HG03469 (cell line): ENCODE data around the gene FXYD3.
"Not testable (repeated sequence)": the region's sequence is repeated elsewhere in the genome, so short reads cannot be mapped to it uniquely, and the experiment has no call there.

Experiments
- ATAC-seq: cut with Tn5 transposase; IDR thresholded peaks from one replicate; pipeline ENCODE4 v1.9.1; 2021; ENCODE audit warnings: mild to moderate bottlenecking, moderate library complexity, moderate number of reproducible peaks; ENCODE audit not compliant: unreplicated experiment

The FXYD3 gene

GRCh38 chr19:35085947-35086346 lies 29.7 kb upstream of the FXYD3 start:
- no peak for ATAC-seq

DNA sequence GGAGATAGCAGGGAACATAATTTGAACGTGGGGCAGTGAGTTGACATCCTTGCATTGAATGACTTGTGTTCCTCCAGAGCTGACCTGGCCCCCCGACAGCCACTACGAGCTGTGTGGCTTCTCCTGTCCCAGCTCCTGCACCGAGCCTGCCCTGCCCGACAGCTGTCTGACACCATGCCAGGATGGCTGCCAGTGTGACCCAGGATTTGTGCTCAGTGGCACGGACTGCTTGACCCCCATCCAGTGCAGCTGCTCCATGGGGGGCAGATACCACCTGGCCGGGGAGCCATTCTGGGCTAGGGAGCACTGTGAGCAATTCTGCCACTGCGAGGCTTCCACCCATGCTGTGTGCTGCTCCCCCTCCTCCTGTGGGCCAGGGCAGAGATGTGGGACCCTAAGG lies 29.2 kb upstream of the FXYD3 start:
- ATAC-seq: no peak

GRCh38 chr19:35087393-35087792 lies 28.2 kb upstream of the FXYD3 start:
- no peak for ATAC-seq

GRCh38 chr19:35088131-35088913 lies 27.3 kb upstream of the FXYD3 start:
- no peak for ATAC-seq

GRCh38 chr19:35089554-35089953 lies 26.1 kb upstream of the FXYD3 start:
- ATAC-seq: no peak

- no peak for ATAC-seq
Observed at GRCh38 chr19:35090160-35090505, 25.5 kb upstream of the FXYD3 start.

- no peak for ATAC-seq
Observed at GRCh38 chr19:35090506-35091214, 25.0 kb upstream of the FXYD3 start.

DNA sequence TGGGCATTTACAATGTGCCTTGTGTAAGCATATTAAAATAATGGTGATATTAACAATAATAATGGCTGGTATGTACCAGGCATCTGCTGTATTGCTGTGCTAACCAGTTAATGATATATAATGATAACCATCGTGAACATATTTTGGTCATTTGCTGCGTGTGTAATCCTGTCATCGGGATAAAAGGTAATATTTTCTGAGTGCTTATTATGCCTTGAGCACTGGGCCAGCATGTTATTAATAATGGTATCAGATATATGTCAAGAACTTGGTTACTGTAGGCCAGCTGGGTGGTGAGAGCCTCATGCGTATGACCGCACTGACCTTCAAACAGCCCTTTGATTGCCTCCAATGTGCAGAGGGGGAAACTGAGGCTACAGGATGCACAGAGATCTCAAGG lies 22.2 kb upstream of the FXYD3 start:
- no peak for ATAC-seq

DNA sequence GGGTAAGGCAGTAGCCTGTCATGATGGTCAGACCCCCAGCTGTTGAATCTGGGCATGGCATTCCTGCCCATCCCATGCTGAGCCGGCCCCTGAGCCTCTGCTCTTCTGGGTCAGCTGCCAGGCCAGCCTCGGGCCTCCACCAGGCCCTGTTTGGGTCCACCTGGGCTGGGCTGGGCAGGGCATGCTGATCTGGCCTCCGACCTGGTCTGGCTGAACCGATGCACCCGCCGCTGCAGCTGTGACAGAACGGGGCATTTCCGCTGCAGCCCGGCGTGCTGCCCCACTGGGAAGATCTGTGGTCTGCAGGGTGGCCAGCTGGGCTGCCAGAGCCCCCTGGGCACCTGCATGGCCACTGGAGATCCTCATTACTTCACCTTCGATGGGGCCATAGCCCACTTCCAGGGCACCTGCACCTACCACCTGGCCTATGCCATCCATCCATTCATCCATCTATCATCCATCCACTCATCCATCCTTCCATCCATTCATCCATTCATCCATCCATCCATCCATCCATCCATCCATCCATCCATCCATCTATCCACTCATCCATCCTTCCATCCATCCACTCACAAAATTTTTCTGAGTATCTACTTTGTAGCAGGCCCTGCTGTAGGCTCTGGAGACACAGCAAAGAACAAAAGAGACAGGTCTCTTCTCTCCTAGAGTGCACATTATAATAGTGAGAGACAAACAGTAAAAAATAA lies 21.5 kb upstream of the FXYD3 start:
- ATAC-seq: no peak

- ATAC-seq: no peak
Observed at GRCh38 chr19:35094656-35095055, 21.0 kb upstream of the FXYD3 start.

DNA sequence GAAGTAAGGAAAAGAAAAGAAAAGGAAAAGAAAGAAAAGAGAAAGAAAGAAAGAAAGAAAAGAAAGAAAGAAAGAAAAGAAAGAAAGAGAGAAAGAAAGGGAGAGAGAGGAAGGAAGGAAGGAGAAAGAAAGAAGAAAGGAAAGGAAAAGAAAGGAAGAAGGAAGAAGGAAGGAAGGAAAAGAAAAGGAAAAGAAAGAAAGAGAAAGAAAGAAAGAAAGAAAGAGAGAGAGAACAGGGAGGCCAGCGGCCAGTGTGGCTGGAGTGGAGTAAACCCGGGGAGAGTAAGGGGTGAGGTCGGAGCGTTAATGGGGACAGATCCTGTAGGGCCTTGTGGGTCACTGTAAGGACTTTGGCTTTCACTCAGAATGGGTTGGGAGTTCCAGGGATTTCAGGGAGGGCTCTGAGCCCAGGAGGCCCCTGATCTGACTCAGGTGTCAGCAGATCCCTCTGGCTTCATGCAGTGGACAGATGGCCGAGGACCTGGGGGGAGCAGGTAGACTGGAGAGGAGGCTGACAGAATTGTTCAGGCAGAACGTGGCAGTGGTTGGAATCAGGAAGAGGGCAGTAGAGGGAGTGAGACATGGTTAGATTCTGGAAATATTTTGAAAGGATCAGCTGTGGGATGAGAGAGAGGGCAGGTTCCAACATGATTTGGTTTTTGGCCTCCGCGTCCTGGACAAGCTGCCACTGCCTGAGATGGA lies 19.8 kb upstream of the FXYD3 start:
- ATAC-seq: no peak

DNA sequence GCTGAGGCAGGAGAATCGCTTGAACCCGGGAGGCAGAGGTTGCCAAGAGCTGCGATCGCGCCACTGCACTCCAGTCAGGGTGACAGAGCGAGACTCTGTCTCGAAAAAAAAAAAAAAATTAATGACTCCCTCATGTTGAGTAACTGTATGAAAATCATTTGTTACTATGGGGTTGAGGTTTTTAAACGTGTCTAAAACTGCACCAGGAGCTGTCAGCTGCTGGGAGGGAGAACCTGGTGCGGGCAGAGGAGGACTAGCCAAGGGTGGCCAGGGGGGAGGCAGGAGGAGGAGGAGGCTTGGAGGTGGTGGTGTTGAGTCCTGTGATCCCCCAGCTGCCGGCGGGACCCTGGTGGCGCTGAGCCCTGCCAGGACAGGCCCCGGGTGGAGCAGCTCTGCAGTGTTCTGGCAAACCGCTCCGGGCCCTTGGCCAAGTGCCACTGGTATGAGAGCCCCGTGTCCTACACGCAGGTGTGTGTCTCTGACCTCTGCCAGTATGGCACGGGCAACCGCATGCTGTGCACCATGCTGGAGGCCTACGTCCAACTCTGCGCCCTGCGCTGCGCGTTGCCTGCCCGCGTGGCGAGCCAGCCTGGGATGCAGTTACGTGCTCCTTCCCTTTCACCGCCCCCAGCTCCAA lies 17.1 kb upstream of the FXYD3 start:
- no peak for ATAC-seq

DNA sequence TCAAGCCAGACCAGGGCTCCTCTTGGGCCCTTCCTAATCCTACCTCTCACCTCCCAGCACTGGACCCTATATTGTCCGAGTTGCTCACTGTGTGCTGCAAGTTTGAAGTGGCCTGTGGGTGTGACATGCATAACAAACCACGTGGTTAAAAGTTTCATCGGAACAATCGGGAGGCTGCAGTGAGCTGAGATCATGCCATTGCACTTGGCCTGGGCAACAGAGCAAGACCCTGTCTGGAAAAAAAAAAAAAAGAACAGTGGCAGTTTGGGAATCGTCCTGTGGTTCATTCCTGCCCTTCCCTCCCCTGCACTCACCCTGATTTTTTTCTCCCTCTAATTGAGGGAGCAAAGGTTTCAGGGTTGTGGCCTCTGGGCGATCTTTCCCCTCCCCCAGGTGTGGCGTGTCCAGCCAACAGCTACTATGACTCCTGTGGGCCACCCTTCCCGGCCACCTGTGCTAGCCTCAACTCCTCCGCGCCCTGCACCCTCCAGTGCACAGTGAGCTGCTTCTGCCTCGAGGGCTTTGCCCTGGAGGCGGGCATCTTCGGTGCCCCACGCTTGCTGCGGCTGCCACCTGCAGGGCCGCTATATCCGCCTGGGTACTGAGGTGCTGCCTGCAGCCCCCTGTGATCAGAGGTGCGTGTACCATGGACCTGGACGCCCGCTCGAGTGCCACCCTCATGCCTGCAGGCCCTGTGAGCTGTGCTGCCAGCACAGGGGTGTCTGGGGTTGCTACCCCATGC lies 16.3 kb upstream of the FXYD3 start:
- ATAC-seq: no peak

GRCh38 chr19:35099897-35100275 lies 15.7 kb upstream of the FXYD3 start:
- no peak for ATAC-seq

DNA sequence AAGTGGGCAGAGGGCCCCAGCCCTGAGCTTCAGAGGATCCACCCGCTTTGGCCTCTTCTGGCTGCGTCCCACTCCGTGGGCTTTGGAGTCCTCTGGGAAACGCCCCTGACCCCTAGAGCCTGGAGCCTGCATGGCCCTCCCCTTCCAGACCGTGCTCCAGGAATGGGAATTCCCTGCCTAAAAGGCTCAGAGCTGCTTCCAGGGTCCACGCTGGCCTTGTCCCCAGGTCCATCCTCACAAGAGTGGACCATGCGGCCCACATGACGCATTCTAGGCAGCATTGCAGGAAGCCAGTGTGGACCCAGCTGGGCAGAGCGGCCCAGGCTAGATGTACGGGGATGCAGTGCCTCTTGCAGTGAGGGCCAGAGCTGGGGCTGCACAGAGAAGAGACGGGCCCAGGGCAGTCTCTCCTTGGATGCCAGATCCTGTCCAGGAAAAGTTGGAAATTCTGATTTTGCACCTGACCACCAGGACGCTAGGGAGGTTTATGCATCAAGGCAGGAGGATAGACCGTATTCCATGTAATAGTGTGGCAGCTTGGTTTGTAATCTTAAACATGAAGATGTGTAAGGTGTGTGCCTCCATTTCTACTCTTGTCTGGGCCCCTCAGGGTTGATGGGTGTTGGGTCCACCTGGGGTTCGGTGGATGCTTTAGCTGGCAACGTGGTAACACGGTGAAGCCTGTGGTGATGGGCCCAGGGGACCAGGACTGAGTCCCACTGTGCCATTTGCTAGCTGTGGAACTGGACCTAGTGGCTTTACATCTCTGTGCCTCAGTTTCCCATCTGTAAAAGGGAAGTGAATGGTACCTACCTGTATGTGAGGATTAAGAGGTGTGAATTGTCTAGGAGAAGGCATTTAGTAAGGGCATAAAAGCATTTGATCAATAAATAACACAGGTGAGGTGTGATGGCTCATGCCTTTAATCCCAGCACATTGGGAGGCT lies 14.8 kb upstream of the FXYD3 start:
- no peak for ATAC-seq

GRCh38 chr19:35101949-35102348 lies 13.7 kb upstream of the FXYD3 start:
- ATAC-seq: not testable (repeated sequence)

- not testable (repeated sequence) for ATAC-seq
Observed at GRCh38 chr19:35103614-35104013, 12.0 kb upstream of the FXYD3 start.

DNA sequence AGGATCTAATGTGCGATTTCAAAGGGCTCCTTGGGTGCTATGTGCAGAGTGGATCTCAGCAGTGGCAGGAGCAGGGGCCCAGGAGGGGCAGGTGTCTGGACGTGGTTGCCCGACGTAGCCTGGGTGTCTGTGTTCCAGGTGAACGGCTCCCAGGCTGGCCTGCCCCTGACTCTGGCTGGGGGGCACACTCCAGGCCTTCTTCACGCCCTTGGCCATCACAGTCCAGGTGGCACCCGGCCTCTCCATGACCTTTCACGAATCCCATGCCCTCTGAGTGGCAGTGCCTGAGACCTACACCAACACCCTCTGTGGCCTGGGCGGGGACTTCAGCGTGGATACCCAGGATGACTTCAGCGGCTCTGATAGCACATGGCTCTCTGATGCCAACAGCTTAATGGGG lies 11.3 kb upstream of the FXYD3 start:
- no peak for ATAC-seq

DNA sequence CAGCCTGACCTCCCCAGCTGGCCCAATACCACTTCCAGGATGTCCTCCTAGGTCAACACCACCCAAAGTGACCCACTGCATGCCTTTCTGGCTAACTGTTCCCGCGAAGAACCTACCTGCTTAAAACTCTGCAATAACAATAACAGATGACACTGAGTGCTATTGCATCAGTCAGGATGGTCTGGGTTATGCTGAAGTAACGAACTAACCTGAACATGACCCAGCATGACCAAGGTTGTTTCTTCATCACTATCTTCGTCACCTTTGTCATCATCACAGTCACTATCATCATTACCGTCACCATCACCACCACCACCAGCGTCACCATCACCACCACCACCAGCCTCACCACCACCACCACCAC lies 10.6 kb upstream of the FXYD3 start:
- ATAC-seq: no peak
